H1 (cell line): ENCODE measurements around the gene EYA2.

ENCODE experiments used
- BACH1 ChIP-seq: IDR thresholded peaks from 2 replicates; pipeline ENCODE4 v1.6.1; 2012; ENCODE audit warnings: low read length, improper control_type of control experiment
- CHD2 ChIP-seq: IDR thresholded peaks from 2 replicates; pipeline ENCODE4 v1.6.1; 2012; ENCODE audit warnings: low read length, improper control_type of control experiment
- GABPA ChIP-seq: IDR thresholded peaks from 2 replicates; pipeline ENCODE4 v1.6.1; 2011; ENCODE audit warnings: mild to moderate bottlenecking, low read length, moderate library complexity, borderline replicate concordance; ENCODE audit not compliant: insufficient read depth
- KDM1A ChIP-seq: fragments of 200-600, 300-600 bp; sonication (generic); IDR thresholded peaks from 2 replicates; pipeline ENCODE4 v1.7.1; 2016; ENCODE audit warnings: mild to moderate bottlenecking, low read length, borderline replicate concordance
- MAFK ChIP-seq: IDR thresholded peaks from 2 replicates; pipeline ENCODE4 v1.6.1; 2012; ENCODE audit warnings: low read depth, mild to moderate bottlenecking, improper control_type of control experiment, low read length
- POLR2A ChIP-seq, 2 experiments: IDR thresholded peaks; 1 replicate in 1 of 2; 2 replicates in 1 of 2; pipeline ENCODE4 v1.6.1; 2011; ENCODE audit warnings: low read depth in 2 of 2, low read length in 2 of 2, mild to moderate bottlenecking in 2 of 2; ENCODE audit errors: control extremely low read depth in 1 of 2
- POLR2AphosphoS5 ChIP-seq: IDR thresholded peaks from 2 replicates; pipeline ENCODE4 v1.6.1; 2011; ENCODE audit warnings: low read depth, low read length
- RBBP5 ChIP-seq: IDR thresholded peaks from 2 replicates; pipeline ENCODE4 v1.7.1; 2012; ENCODE audit warnings: low read depth, mild to moderate bottlenecking, inconsistent platforms, low read length, moderate library complexity, borderline replicate concordance
- SIN3A ChIP-seq, 2 experiments: IDR thresholded peaks in 1 of 2; conservative IDR thresholded peaks in 1 of 2; 2 replicates each; pipeline ENCODE4 v1.6.1; 2011 to 2012; ENCODE audit warnings: low read length in 2 of 2, improper control_type of control experiment in 1 of 2, low read depth in 1 of 2, mild to moderate bottlenecking in 1 of 2
- TF ChIP-seq, protein P1 (sequence below), 3 experiments: IDR thresholded peaks; 1 replicate in 2 of 3; 2 replicates in 1 of 3; pipeline versions ENCODE4 v1.5.1 to v1.6.1; 2011; ENCODE audit warnings: low read length in 3 of 3, mild to moderate bottlenecking in 3 of 3, inconsistent platforms in 2 of 3, low read depth in 1 of 3, moderate library complexity in 1 of 3; ENCODE audit not compliant: insufficient read depth in 1 of 3; ENCODE audit errors: control extremely low read depth in 1 of 3
- TF ChIP-seq, protein P2 (sequence below): IDR thresholded peaks from 2 replicates; pipeline ENCODE4 v1.6.1; 2011; ENCODE audit warnings: low read length, improper control_type of control experiment
- TF ChIP-seq, protein P3 (sequence below): IDR thresholded peaks from 2 replicates; pipeline ENCODE4 v1.6.1; 2012; ENCODE audit warnings: inconsistent platforms

DNA sequence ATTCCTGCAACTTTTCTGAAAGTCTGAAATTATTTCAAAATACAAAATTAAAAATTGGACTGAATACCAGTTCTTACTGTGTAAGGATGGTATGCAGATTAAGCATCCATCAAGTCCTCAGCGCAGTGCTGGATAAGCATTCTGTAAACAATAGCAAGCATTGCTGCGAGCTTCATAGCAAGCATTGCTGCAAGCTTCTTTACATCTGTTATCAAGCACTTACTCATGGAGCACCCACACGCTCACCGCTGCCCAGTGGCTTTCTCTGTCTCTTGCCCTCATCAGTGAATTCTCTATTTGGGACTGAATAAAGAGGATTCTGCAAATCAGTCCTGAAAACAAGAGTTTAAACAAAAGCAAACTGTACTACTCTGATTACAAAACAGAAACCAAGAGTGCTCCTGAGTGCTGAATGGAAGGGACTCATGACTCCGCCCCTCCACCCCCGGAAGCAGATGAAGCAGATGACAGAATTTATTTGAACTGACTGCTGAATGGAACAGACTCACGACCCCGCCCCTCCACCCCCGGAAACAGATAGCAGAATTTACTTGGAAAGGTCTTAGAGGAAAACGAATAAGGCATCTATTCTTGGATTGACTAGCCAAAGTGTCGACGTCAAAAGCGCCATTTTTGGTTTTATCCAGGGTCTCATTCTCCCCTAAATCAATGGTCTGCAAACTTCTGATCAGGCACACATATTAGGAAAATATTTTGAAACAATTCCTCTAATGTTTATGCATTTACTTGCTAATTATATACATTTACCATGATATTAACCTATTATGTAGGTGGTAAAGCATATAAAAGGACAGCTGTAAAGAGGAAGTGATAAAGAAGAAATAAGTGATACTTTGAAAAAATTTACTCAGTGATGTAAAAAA lies 22.1 kb upstream of the EYA2 start:
- TF ChIP-seq, protein P1, sequence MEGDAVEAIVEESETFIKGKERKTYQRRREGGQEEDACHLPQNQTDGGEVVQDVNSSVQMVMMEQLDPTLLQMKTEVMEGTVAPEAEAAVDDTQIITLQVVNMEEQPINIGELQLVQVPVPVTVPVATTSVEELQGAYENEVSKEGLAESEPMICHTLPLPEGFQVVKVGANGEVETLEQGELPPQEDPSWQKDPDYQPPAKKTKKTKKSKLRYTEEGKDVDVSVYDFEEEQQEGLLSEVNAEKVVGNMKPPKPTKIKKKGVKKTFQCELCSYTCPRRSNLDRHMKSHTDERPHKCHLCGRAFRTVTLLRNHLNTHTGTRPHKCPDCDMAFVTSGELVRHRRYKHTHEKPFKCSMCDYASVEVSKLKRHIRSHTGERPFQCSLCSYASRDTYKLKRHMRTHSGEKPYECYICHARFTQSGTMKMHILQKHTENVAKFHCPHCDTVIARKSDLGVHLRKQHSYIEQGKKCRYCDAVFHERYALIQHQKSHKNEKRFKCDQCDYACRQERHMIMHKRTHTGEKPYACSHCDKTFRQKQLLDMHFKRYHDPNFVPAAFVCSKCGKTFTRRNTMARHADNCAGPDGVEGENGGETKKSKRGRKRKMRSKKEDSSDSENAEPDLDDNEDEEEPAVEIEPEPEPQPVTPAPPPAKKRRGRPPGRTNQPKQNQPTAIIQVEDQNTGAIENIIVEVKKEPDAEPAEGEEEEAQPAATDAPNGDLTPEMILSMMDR (IDR thresholded peaks at IDR 0.05; ENCODE audit: control extremely low read depth in 1 of 3, insufficient read depth in 1 of 3, low read depth in 1 of 3, low read length in 3 of 3), result no peak
- TF ChIP-seq, protein P2, sequence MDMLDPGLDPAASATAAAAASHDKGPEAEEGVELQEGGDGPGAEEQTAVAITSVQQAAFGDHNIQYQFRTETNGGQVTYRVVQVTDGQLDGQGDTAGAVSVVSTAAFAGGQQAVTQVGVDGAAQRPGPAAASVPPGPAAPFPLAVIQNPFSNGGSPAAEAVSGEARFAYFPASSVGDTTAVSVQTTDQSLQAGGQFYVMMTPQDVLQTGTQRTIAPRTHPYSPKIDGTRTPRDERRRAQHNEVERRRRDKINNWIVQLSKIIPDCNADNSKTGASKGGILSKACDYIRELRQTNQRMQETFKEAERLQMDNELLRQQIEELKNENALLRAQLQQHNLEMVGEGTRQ, result no peak
- no peak for TF ChIP-seq GABPA
- TF ChIP-seq POLR2AphosphoS5, result no peak
- TF ChIP-seq, protein P3, sequence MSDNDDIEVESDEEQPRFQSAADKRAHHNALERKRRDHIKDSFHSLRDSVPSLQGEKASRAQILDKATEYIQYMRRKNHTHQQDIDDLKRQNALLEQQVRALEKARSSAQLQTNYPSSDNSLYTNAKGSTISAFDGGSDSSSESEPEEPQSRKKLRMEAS, result no peak
- no peak for TF ChIP-seq POLR2A (IDR thresholded peaks at IDR 0.05; ENCODE audit: control extremely low read depth in 1 of 2, low read depth in 2 of 2, low read length in 2 of 2)
- no peak for TF ChIP-seq MAFK
- TF ChIP-seq BACH1, result no peak
- no peak for TF ChIP-seq RBBP5
- TF ChIP-seq SIN3A (conservative IDR thresholded peaks at IDR 0.05 in 1 of 2, IDR thresholded peaks at IDR 0.05 in 1 of 2; ENCODE audit: low read depth in 1 of 2, low read length in 2 of 2), result no peak
- no peak for TF ChIP-seq CHD2
- TF ChIP-seq KDM1A, result no peak
